Endometrial microvascular endothelial cells (primary cell): ENCODE results near the gene ADGRD1. TPM values are rescaled to one million over a fixed set of nuclear protein-coding genes. Genes with fewer than 3 reads are reported as not detected.

ENCODE experiments used
- in situ Hi-C: cut with HindIII; loops from 2 replicates; pipeline ENCODE4 v1.10.0; 2017; ENCODE audit warnings: low sequenced_read_pairs, low pct_unique_long_range_greater_than_20kb; ENCODE audit errors: inconsistent ontology term
- total RNA-seq: library from RNA; depleted of rRNA; stranded (reverse); fragments of >200 nt; gene quantifications from one replicate; pipeline ENCODE4 v1.2.3, GENCODE V29; 2015; ENCODE audit errors: inconsistent ontology term

Gene ADGRD1
- total RNA-seq, 1 donor from 2014 or later, result not detected

- in situ Hi-C loops, result no loop called here
Measured at GRCh38 chr12:131187602-131188001, 233.9 kb downstream of the ADGRD1 start.

- in situ Hi-C loops, result no loop called here
Measured at GRCh38 chr12:131188131-131189050, 234.7 kb downstream of the ADGRD1 start.

- in situ Hi-C loops, result no loop called here
Measured at GRCh38 chr12:131189781-131190180, 236.1 kb downstream of the ADGRD1 start.

- in situ Hi-C loops, result no loop called here
Measured at GRCh38 chr12:131190965-131191364, 237.3 kb downstream of the ADGRD1 start.

Other genes with a start within 250 kb of the ADGRD1 start
- gene RIMBP2, start 237.6 kb upstream of the ADGRD1 start, total RNA-seq, result not detected
- 30.4 TPM for gene STX2, start 114.7 kb upstream of the ADGRD1 start, total RNA-seq
- gene RAN, start 81.8 kb upstream of the ADGRD1 start, total RNA-seq, result 572 TPM